MM.1S (cell line): ENCODE measurements around the gene GSS.

ENCODE experiments used
- DNase-seq: peaks from one replicate; pipeline ENCODE4 v3.0.0-alpha.2; 2015
- H2AFZ ChIP-seq: fragments of 300-600 bp; sonication (generic); 2 replicates; pipeline ENCODE4 v1.6.0; 2016; ENCODE audit warnings: antibody characterized with exemption, low read length
- H3F3A ChIP-seq: fragments of 300-600 bp; sonication (generic); 2 replicates; pipeline ENCODE4 v1.6.1; 2016; ENCODE audit warnings: mild to moderate bottlenecking, antibody characterized with exemption, low read length, moderate library complexity, mixed read lengths; ENCODE audit not compliant: insufficient read depth
- H3K27ac ChIP-seq: fragments of 300-600 bp; sonication (generic); 2 replicates; pipeline ENCODE4 v1.5.1; 2016; ENCODE audit warnings: mild to moderate bottlenecking, low read length
- H3K27me3 ChIP-seq: fragments of 300-600 bp; sonication (generic); replicated peaks from 2 replicates; pipeline ENCODE4 v1.6.0; 2016; ENCODE audit warnings: low read length; ENCODE audit not compliant: insufficient read depth
- H3K36me3 ChIP-seq: fragments of 300-600 bp; sonication (generic); replicated peaks from 2 replicates; pipeline ENCODE4 v1.6.1; 2016; ENCODE audit warnings: mild to moderate bottlenecking, low read length, mixed read lengths; ENCODE audit not compliant: insufficient read depth
- H3K4me1 ChIP-seq: fragments of 300-600 bp; sonication (generic); 2 replicates; pipeline ENCODE4 v1.6.1; 2016; ENCODE audit warnings: low read length, mixed read lengths
- H3K4me2 ChIP-seq: fragments of 300-600 bp; sonication (generic); 2 replicates; pipeline ENCODE4 v1.6.0; 2016; ENCODE audit warnings: low read depth, low read length
- H3K4me3 ChIP-seq: fragments of 300-600 bp; sonication (generic); 2 replicates; pipeline ENCODE4 v1.5.1; 2016; ENCODE audit warnings: low read length, mixed read lengths
- H3K79me2 ChIP-seq: fragments of 300-600 bp; sonication (generic); 2 replicates; pipeline ENCODE4 v1.6.1; 2016; ENCODE audit warnings: mixed run types, low read length, mixed read lengths
- H3K9ac ChIP-seq: fragments of 300-600 bp; sonication (generic); 2 replicates; pipeline ENCODE4 v1.6.1; 2016; ENCODE audit warnings: low read length, mixed read lengths
- H3K9me2 ChIP-seq: fragments of 300-600 bp; sonication (generic); replicated peaks from 2 replicates; pipeline ENCODE4 v1.6.1; 2016; ENCODE audit warnings: mild to moderate bottlenecking, low read length, mixed read lengths; ENCODE audit not compliant: insufficient read depth
- H3K9me3 ChIP-seq: fragments of 300-600 bp; sonication (generic); replicated peaks from 2 replicates; pipeline ENCODE4 v1.6.1; 2016; ENCODE audit warnings: mild to moderate bottlenecking, low read length, mixed read lengths; ENCODE audit not compliant: insufficient read depth
- H4K20me1 ChIP-seq: fragments of 300-600 bp; sonication (generic); 2 replicates; pipeline ENCODE4 v1.6.1; 2016; ENCODE audit warnings: mild to moderate bottlenecking, low read length, moderate library complexity, mixed read lengths; ENCODE audit not compliant: insufficient read depth
- EZH2 ChIP-seq: fragments of 300-600 bp; sonication (generic); optimal IDR thresholded peaks from 2 replicates; pipeline ENCODE3; 2017; ENCODE audit warnings: low read depth, mild to moderate bottlenecking, antibody characterized with exemption, low read length, mixed read lengths
- EZH2phosphoT487 ChIP-seq: fragments of 300-600 bp; sonication (generic); IDR thresholded peaks from 2 replicates; pipeline ENCODE4 v1.6.1; 2018; ENCODE audit warnings: antibody characterized with exemption, low read length
- TF ChIP-seq, protein P1 (sequence below): fragments of 300-600 bp; sonication (generic); IDR thresholded peaks from 2 replicates; pipeline ENCODE4 v1.5.1; 2016; ENCODE audit warnings: antibody characterized with exemption, low read length, mixed read lengths

GSS gene

DNA sequence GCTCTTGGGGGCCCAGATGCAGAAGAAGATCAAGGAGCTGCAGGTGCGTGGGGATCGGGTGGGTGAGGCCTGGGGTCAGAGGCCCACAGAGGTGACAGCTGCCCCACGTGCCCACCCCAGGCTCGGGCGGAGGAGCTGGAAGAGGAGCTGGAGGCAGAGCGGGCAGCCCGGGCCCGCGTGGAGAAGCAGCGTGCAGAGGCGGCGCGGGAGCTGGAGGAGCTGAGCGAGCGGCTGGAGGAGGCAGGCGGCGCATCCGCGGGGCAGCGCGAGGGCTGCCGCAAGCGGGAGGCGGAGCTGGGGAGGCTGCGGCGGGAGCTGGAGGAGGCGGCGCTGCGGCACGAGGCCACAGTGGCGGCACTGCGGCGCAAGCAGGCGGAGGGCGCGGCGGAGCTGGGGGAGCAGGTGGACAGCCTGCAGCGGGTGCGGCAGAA is 41.5 kb upstream of the GSS start:
- H3K36me3 ChIP-seq: no peaks in the 10 kb centered on the region

GRCh38 chr20:34996243-34997028 is 40.8 kb upstream of the GSS start:
- H3K9ac ChIP-seq: no peak overlapping the region
- H3K27me3 ChIP-seq: no peaks in the 10 kb centered on the region
- H3K9me2 ChIP-seq: no peaks in the 10 kb centered on the region
- H2AFZ ChIP-seq: no peak overlapping the region
- no peak overlapping the region for H3K27ac ChIP-seq
- H3K79me2 ChIP-seq: no peaks in the 10 kb centered on the region
- H3F3A ChIP-seq: no peaks in the 10 kb centered on the region
- no peak overlapping the region for H3K4me3 ChIP-seq
- TF ChIP-seq EZH2 (no peak), EZH2phosphoT487 (no peak)
- TF ChIP-seq, protein P1, sequence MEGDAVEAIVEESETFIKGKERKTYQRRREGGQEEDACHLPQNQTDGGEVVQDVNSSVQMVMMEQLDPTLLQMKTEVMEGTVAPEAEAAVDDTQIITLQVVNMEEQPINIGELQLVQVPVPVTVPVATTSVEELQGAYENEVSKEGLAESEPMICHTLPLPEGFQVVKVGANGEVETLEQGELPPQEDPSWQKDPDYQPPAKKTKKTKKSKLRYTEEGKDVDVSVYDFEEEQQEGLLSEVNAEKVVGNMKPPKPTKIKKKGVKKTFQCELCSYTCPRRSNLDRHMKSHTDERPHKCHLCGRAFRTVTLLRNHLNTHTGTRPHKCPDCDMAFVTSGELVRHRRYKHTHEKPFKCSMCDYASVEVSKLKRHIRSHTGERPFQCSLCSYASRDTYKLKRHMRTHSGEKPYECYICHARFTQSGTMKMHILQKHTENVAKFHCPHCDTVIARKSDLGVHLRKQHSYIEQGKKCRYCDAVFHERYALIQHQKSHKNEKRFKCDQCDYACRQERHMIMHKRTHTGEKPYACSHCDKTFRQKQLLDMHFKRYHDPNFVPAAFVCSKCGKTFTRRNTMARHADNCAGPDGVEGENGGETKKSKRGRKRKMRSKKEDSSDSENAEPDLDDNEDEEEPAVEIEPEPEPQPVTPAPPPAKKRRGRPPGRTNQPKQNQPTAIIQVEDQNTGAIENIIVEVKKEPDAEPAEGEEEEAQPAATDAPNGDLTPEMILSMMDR: no peak
- H3K36me3 ChIP-seq: no peaks in the 10 kb centered on the region
- no peaks in the 10 kb centered on the region for H3K4me1 ChIP-seq
- H3K4me2 ChIP-seq: no peak overlapping the region
- H3K9me3 ChIP-seq: no peaks in the 10 kb centered on the region
- H4K20me1 ChIP-seq: no peaks in the 10 kb centered on the region
- no peak for DNase-seq

More for the DNA sequence above, 41.5 kb upstream of the GSS start:
- no peaks in the 10 kb centered on the region for H3K9me2 ChIP-seq
- H3F3A ChIP-seq: no peaks in the 10 kb centered on the region
- H3K9ac ChIP-seq: no peak overlapping the region
- no peak overlapping the region for H3K4me3 ChIP-seq
- no peaks in the 10 kb centered on the region for H4K20me1 ChIP-seq
- no peaks in the 10 kb centered on the region for H3K4me1 ChIP-seq
- H3K4me2 ChIP-seq: no peak overlapping the region
- no peak for DNase-seq
- H3K9me3 ChIP-seq: no peaks in the 10 kb centered on the region
- H3K79me2 ChIP-seq: no peaks in the 10 kb centered on the region
- H3K27ac ChIP-seq: no peak overlapping the region
- H3K27me3 ChIP-seq: no peaks in the 10 kb centered on the region
- H2AFZ ChIP-seq: no peak overlapping the region
- no peak for TF ChIP-seq EZH2phosphoT487
- TF ChIP-seq EZH2: no peak
- TF ChIP-seq, protein P1: no peak

DNA sequence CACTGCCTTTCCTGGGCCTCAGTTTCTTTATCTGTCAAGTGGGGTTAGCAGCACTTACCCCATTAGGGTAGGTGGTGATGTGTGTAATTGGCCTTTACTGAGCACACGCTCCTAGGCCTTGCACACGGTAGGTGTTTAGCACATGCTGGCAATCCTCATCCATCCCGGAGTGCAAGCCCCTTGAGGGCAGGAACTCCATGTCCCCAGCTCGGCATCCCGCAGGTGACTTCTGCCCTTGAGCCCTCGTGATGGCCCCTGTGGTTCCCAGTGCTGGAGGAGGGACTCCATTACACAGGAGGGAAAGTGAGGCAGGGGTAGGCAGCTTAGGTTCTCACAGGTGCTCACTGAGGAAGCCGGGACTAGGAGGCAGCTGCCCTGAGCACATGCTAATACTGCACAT is 40.1 kb upstream of the GSS start:
- Histone ChIP-seq H3K79me2 (no peaks in the 10 kb centered on the region), H3K4me2 (no peak overlapping the region), H3K9me3 (no peaks in the 10 kb centered on the region), H2AFZ (no peak overlapping the region), H3K36me3 (no peaks in the 10 kb centered on the region), H3K9me2 (no peaks in the 10 kb centered on the region), H3F3A (no peaks in the 10 kb centered on the region), H3K4me1 (no peaks in the 10 kb centered on the region), H3K27me3 (no peaks in the 10 kb centered on the region), H3K4me3 (no peak overlapping the region), H4K20me1 (no peaks in the 10 kb centered on the region), H3K27ac (no peak overlapping the region), H3K9ac (no peak overlapping the region)
- TF ChIP-seq EZH2phosphoT487 (no peak), EZH2 (no peak)
- TF ChIP-seq, protein P1: no peak
- DNase-seq: no peak
